Adrenal gland (tissue), 12 donors: ENCODE data around the gene MRGPRG. TPM values are rescaled to one million over a fixed set of nuclear protein-coding genes. Genes with fewer than 3 reads are reported as not detected.

Source experiments
- DNase-seq, 7 donors: peaks; one replicate each; pipeline ENCODE4 v3.0.0-alpha.2; 2019 to 2020
- H3K27ac ChIP-seq, 5 donors: fragments of 200-600 bp; sonication (generic) in 4 of 5; 1 replicate in 3 of 5; 2 replicates in 2 of 5; pipeline versions ENCODE4 v1.5.1 to v1.8.0; 2016 to 2020; ENCODE audit warnings: mild to moderate bottlenecking in 1 of 5
- H3K27me3 ChIP-seq: fragments of 200-600 bp; 2 replicates; pipeline ENCODE4 v1.8.0; 2021
- H3K36me3 ChIP-seq, 2 donors: fragments of 200-600 bp; replicated peaks in 1 of 2; 1 replicate in 1 of 2; 2 replicates in 1 of 2; pipeline versions ENCODE4 v1.5.1 to v1.8.0; 2018 to 2022
- H3K4me1 ChIP-seq, 2 donors: fragments of 200-600 bp; replicated peaks in 1 of 2; 1 replicate in 1 of 2; 2 replicates in 1 of 2; pipeline versions ENCODE4 v1.5.1 to v1.8.0; 2018 to 2021
- H3K4me3 ChIP-seq, 4 donors: fragments of 200-600 bp; sonication (generic) in 3 of 4; one replicate each; pipeline ENCODE4 v1.5.1; 2016 to 2018
- H3K9me3 ChIP-seq, 3 donors: fragments of 200-600 bp; sonication (generic) in 1 of 3; replicated peaks in 1 of 3; 1 replicate in 2 of 3; 2 replicates in 1 of 3; pipeline versions ENCODE4 v1.5.1 to v1.8.0; 2016 to 2021
- POLR2A ChIP-seq, 2 donors: fragments of 450-650 bp; IDR thresholded peaks; one replicate each; pipeline ENCODE4 v1.6.1; 2017; ENCODE audit warnings: antibody characterized with exemption in 2 of 2, mild to moderate bottlenecking in 2 of 2, moderate library complexity in 1 of 2
- WGBS, 4 donors: extraction: QIAGEN DNeasy Blood & Tissue Kit in 2 of 4; methylation state at CpG; one replicate each; pipeline versions ENCODE4 v1.1.5 to v1.1.7; 2013 to 2017; 5-methylcytosine and 5-hydroxymethylcytosine counted together
- intact Hi-C, 2 donors: fragments of 100-400 bp; cut with DNase I; formaldehyde crosslinking; loops; one replicate each; pipeline versions ENCODE4 v1.14.1 to v1.15.0; 2022 to 2023
- polyA plus RNA-seq, 3 donors: library from polyadenylated mRNA; stranded (reverse); fragments of 200-250 nt in 2 of 3; fragments of 350-450 nt in 1 of 3; fragmentation: Illumina TruSeq in 1 of 3; extraction: RNeasy Lipid Tissue Mini Kit (QIAGEN cat#74804) in 1 of 3; gene quantifications; one replicate each; pipeline ENCODE4 v1.2.3, GENCODE V29; 2013 to 2014
- total RNA-seq, 9 donors: library from RNA; depleted of rRNA in 4 of 9; stranded (reverse); fragments of >200 nt in 4 of 9; fragments of 120-200 nt in 1 of 9; fragmentation: NEBNext Ultra II Directional in 1 of 9; extraction: Animal tissue kit (Norgen Biotek cat#: 25700) in 1 of 9; gene quantifications; one replicate each; pipeline versions ENCODE4 v1.1.0 to v1.2.4, GENCODE V29; 2013 to 2023
- TF ChIP-seq, protein P1 (sequence below), 6 experiments: fragments of 450-650 bp in 4 of 6; fragments of 200-600 bp in 2 of 6; sonication (generic) in 1 of 6; IDR thresholded peaks; 1 replicate in 5 of 6; 2 replicates in 1 of 6; pipeline versions ENCODE4 v1.5.1 to v1.8.0; 2016 to 2021; ENCODE audit warnings: antibody characterized with exemption in 6 of 6, mild to moderate bottlenecking in 2 of 6, moderate library complexity in 1 of 6
- donor health status: healthy with polysubstance abuse.
- donor health status: Bipolar disorder and iron deficiency.
- donor health status: DM: yes; HTN: yes; CAD: no.
- donor health status: DM: no; HTN: no; CAD: no.
- donor health status: DM: no; HTN: no; CAD: no.
- donor health status: DM: yes; HTN: yes; CAD: no.

MRGPRG gene
- total and polyA plus RNA-seq, 12 donors = not detected

DNA sequence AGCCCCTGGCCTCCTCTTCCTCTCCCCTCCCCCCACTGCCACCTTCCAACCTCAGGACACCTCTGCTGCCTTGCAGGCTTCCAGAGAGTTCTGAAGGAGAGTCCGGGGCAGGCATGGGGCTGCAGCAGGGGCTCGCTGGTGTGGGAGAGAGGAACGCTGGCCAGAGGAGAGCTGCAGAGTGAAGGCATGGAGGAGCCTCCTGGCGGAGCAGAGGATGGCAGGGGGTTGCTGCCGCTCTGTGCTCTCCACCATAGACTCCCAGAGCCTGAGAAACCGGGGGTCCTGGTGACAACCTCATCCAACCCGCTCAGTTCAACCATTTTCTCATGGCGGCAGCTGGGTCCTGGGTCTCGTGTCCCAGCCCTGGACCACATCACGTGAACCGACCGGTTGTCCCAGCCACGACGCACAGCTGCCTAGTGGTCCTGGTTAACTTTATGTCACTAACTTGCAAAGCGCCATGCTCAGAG is 17.5 kb downstream of the MRGPRG start:
- no peaks in the 10 kb centered on the region for H3K36me3 ChIP-seq
- H3K27me3 ChIP-seq = peaks cover 29% of the 10 kb centered on the region
- H3K9me3 ChIP-seq = no peaks in the 10 kb centered on the region
- no peak for TF ChIP-seq POLR2A (IDR thresholded peaks at IDR 0.05)
- TF ChIP-seq, protein P1, sequence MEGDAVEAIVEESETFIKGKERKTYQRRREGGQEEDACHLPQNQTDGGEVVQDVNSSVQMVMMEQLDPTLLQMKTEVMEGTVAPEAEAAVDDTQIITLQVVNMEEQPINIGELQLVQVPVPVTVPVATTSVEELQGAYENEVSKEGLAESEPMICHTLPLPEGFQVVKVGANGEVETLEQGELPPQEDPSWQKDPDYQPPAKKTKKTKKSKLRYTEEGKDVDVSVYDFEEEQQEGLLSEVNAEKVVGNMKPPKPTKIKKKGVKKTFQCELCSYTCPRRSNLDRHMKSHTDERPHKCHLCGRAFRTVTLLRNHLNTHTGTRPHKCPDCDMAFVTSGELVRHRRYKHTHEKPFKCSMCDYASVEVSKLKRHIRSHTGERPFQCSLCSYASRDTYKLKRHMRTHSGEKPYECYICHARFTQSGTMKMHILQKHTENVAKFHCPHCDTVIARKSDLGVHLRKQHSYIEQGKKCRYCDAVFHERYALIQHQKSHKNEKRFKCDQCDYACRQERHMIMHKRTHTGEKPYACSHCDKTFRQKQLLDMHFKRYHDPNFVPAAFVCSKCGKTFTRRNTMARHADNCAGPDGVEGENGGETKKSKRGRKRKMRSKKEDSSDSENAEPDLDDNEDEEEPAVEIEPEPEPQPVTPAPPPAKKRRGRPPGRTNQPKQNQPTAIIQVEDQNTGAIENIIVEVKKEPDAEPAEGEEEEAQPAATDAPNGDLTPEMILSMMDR (IDR thresholded peaks at IDR 0.05) = no peak
- no peak overlapping the region for H3K27ac ChIP-seq
- WGBS, 4 donors = 82 to 90% (median 86%) methylated on average over 11 to 15 of the region's 15 CpGs
- no peak for DNase-seq
- no peaks in the 10 kb centered on the region for H3K4me1 ChIP-seq
- intact Hi-C loops = no loop called here
- no peak overlapping the region for H3K4me3 ChIP-seq

DNA sequence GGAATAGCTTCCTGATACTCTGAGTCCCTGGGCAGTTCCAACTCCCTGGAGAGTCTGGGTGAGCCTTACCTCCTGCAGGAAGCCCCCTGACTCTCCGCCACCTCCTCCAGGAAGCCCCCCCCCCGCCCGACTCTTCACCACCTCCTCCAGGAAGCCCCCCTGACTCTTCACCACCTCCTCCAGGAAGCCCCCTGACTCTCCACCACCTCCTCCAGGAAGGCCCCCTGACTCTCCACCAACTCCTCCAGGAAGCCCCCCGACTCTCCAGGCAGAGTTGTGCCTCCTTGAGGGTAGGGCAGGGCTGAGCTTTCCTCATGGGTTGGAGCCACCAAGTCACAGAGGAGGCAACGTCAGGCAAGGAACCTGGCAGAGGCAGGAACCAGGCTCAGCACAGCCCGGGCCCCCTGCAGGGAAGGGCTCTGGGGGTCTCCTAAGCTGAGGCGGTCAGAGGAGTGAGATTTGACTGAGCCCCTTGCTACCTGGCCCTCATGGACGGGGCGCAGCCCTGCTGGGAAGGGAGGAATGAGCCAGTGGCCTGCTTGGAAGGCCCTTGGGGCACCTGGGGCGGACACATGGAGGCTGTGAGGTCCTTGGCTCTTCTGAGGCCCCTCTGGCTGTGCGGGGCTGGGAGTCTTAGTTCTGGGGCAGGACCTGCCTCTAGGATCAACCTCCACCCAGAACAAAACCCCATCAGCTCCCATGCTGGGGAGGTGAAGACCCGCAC is 18.1 kb downstream of the MRGPRG start:
- no peak overlapping the region for H3K4me3 ChIP-seq
- H3K27ac ChIP-seq = no peak overlapping the region
- TF ChIP-seq, protein P1 (IDR thresholded peaks at IDR 0.05) = no peak
- TF ChIP-seq POLR2A (IDR thresholded peaks at IDR 0.05) = no peak
- H3K4me1 ChIP-seq = peaks cover 0 to 1% of the 10 kb centered on the region in 2 donors
- peaks cover 29% of the 10 kb centered on the region for H3K27me3 ChIP-seq
- H3K36me3 ChIP-seq = no peaks in the 10 kb centered on the region
- no peaks in the 10 kb centered on the region for H3K9me3 ChIP-seq
- DNase-seq = no peak
- WGBS, 4 donors = 66 to 98% (median 75%) methylated on average over 5 to 12 of the region's 12 CpGs
- intact Hi-C loops = no loop called here

DNA sequence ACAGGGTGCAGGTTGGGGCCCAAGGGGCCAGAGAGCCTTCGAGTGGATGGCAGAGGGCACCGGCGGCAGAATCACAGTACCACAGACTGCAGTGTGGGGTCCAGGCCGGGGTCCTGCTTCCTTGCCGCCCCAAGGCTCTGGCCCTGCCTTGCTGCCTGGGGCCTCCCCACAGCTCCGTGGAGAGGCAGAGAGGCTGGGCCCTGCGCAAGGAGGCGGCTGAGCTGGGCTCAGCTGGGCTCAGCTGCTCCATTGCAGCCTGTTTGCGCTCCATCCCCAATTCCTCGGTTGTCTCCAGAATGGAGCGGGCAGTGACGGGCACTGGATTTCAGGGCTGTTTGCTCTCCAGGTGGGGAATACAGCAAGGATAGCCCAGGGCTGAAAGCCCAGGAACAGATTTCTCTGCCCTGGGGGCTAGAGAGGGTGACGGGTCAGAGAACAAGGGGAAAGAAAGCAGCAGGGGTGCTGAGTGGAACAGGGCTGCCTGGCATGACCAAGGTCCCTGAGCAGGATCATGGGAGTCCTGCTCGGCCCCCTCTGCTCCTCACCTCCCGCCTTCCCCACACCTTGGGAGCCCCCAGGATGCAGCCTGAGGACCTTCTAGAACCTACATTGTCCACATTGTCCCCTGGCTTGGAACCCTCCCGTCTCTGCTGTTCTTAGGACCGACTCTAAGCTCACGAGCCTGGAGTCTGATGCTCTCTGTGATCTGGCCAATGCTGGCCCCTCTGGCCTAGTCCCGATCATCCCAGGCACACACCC is 18.9 kb downstream of the MRGPRG start:
- TF ChIP-seq, protein P1 (IDR thresholded peaks at IDR 0.05) = no peak
- intact Hi-C loops = no loop called here
- Histone ChIP-seq H3K9me3 (no peaks in the 10 kb centered on the region), H3K4me3 (no peak overlapping the region), H3K4me1 (peaks cover 0 to 4% of the 10 kb centered on the region in 2 donors), H3K27me3 (peaks cover 29% of the 10 kb centered on the region), H3K36me3 (no peaks in the 10 kb centered on the region), H3K27ac (no peak overlapping the region)
- 81 to 88% (median 84%) methylated on average over 13 to 19 of the region's 19 CpGs for WGBS, 4 donors
- no peak for DNase-seq

DNA sequence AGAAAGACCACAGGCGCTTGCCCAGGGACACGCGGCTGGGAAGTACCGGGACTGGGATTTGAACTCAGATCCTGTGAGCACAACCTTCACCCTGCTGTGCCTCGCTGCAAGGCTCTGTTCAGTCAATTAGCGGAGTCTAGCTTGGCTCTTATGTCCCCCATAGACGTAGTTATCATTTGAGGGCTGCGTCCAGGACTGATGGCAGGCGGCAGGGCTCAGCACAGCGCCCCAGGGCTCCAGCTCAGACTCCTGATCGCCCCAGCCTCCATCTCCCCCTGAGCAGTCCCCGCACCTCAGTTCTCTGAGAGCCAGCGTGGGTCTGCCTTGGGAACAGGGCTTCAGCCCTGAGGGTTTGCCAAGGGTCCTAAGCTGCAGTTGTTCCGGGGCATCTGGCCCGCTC is 19.8 kb downstream of the MRGPRG start:
- DNase-seq = no peak
- Histone ChIP-seq H3K27me3 (peaks cover 28% of the 10 kb centered on the region), H3K4me3 (no peak overlapping the region), H3K27ac (no peak overlapping the region), H3K4me1 (peaks cover 0 to 4% of the 10 kb centered on the region in 2 donors), H3K9me3 (no peaks in the 10 kb centered on the region), H3K36me3 (no peaks in the 10 kb centered on the region)
- WGBS, 4 donors = 84 to 94% (median 85%) methylated on average over 11 to 15 of the region's 15 CpGs
- no peak for TF ChIP-seq POLR2A (IDR thresholded peaks at IDR 0.05)
- TF ChIP-seq, protein P1 (IDR thresholded peaks at IDR 0.05) = no peak
- intact Hi-C loops = no loop called here
